GM23338 (cell line): ENCODE data around the gene FKBP10. TPM values are rescaled to one million over a fixed set of nuclear protein-coding genes. Genes with fewer than 3 reads are reported as not detected.

Experiments
- ATAC-seq: fragments of 200-7000 bp; cut with Tn5 transposase; 3 replicates; pipeline ENCODE4 v1.9.1; 2020
- DNase-seq: peaks from one replicate; pipeline ENCODE4 v3.0.0-alpha.2; 2015; ENCODE audit warnings: low spot score
- H2AFZ ChIP-seq: fragments of 200-600 bp; sonication (generic); 2 replicates; pipeline ENCODE4 v1.8.0; 2016; ENCODE audit warnings: antibody characterized with exemption, mild to moderate bottlenecking, moderate library complexity
- H3F3A ChIP-seq: fragments of 200-600 bp; sonication (generic); replicated peaks from 2 replicates; pipeline ENCODE4 v1.8.0; 2017; ENCODE audit warnings: antibody characterized with exemption, mixed run types, low read depth
- H3K27ac ChIP-seq: fragments of 200-600 bp; sonication (generic); 2 replicates; pipeline ENCODE4 v1.6.1; 2016; ENCODE audit warnings: low read depth
- H3K27me3 ChIP-seq: fragments of 200-600 bp; sonication (generic); 2 replicates; pipeline ENCODE4 v1.8.0; 2016; ENCODE audit warnings: mild to moderate bottlenecking, mixed run types, moderate library complexity; ENCODE audit not compliant: insufficient read depth
- H3K36me3 ChIP-seq: fragments of 200-600 bp; sonication (generic); 2 replicates; pipeline ENCODE4 v1.8.0; 2016; ENCODE audit warnings: mild to moderate bottlenecking; ENCODE audit not compliant: insufficient read depth
- H3K4me1 ChIP-seq: fragments of 200-600 bp; sonication (generic); 2 replicates; pipeline ENCODE4 v1.8.0; 2016; ENCODE audit warnings: mild to moderate bottlenecking, moderate library complexity; ENCODE audit not compliant: insufficient read depth
- H3K4me2 ChIP-seq: fragments of 200-600 bp; sonication (generic); 2 replicates; pipeline ENCODE4 v1.7.1; 2017; ENCODE audit warnings: mixed run types
- H3K4me3 ChIP-seq: fragments of 200-600 bp; sonication (generic); 2 replicates; pipeline ENCODE4 v1.6.1; 2016; ENCODE audit warnings: mixed run types
- H3K79me2 ChIP-seq: fragments of 200-600 bp; sonication (generic); replicated peaks from 2 replicates; pipeline ENCODE4 v1.8.0; 2017; ENCODE audit warnings: mild to moderate bottlenecking; ENCODE audit not compliant: insufficient read depth
- H3K9me2 ChIP-seq: fragments of 200-600 bp; sonication (generic); 2 replicates; pipeline ENCODE4 v1.8.0; 2017; ENCODE audit not compliant: insufficient read depth
- H4K20me1 ChIP-seq: fragments of 200-600 bp; sonication (generic); replicated peaks from 2 replicates; pipeline ENCODE4 v1.8.0; 2017; ENCODE audit warnings: mild to moderate bottlenecking; ENCODE audit not compliant: insufficient read depth
- H3K27ac Mint-ChIP-seq: 2 replicates; pipeline ENCODE4 v1.8.0; 2020; ENCODE audit warnings: inconsistent platforms, mild to moderate bottlenecking, moderate library complexity, mixed read lengths
- H3K27me3 Mint-ChIP-seq: 3 replicates; pipeline ENCODE4 v1.8.0; 2022; ENCODE audit warnings: low read depth, mild to moderate bottlenecking, moderate library complexity, mixed read lengths, inconsistent platforms; ENCODE audit not compliant: insufficient read depth, poor library complexity
- H3K36me3 Mint-ChIP-seq: 3 replicates; pipeline ENCODE4 v1.8.0; 2021; ENCODE audit warnings: low read depth, mild to moderate bottlenecking, inconsistent platforms, moderate library complexity, mixed read lengths
- H3K4me1 Mint-ChIP-seq: 3 replicates; pipeline ENCODE4 v1.8.0; 2020; ENCODE audit warnings: mild to moderate bottlenecking, inconsistent platforms, mixed read lengths
- H3K4me3 Mint-ChIP-seq: 3 replicates; pipeline ENCODE4 v1.8.0; 2021; ENCODE audit warnings: moderate library complexity, mild to moderate bottlenecking, inconsistent platforms, mixed read lengths
- H3K9me3 Mint-ChIP-seq: 3 replicates; pipeline ENCODE4 v1.8.0; 2020; ENCODE audit warnings: moderate library complexity, mild to moderate bottlenecking, inconsistent platforms, mixed read lengths
- CREB1 ChIP-seq: fragments of 250-450 bp; sonication (Bioruptor Pico); IDR thresholded peaks from 2 replicates; pipeline ENCODE4 v1.5.0; 2020; ENCODE audit warnings: low read depth, mild to moderate bottlenecking, moderate library complexity
- EZH2 ChIP-seq: fragments of 200-600 bp; sonication (generic); IDR thresholded peaks from one replicate; pipeline ENCODE4 v1.8.0; 2017; ENCODE audit warnings: antibody characterized with exemption, mild to moderate bottlenecking, low read depth; ENCODE audit not compliant: unreplicated experiment
- EZH2phosphoT487 ChIP-seq: fragments of 200-600 bp; sonication (generic); IDR thresholded peaks from one replicate; pipeline ENCODE4 v1.8.1; 2018; ENCODE audit warnings: antibody characterized with exemption; ENCODE audit not compliant: unreplicated experiment
- JUNB ChIP-seq: IDR thresholded peaks from one replicate; pipeline ENCODE4 v1.6.1; 2016; ENCODE audit warnings: antibody characterized with exemption; ENCODE audit not compliant: unreplicated experiment
- NANOG ChIP-seq: IDR thresholded peaks from 2 replicates; pipeline ENCODE4 v1.6.1; 2016; ENCODE audit warnings: antibody characterized with exemption, borderline replicate concordance
- POLR2AphosphoS5 ChIP-seq: IDR thresholded peaks from 2 replicates; pipeline ENCODE4 v1.6.1; 2016; ENCODE audit warnings: antibody characterized with exemption, low read depth
- STAT1 ChIP-seq: IDR thresholded peaks from one replicate; pipeline ENCODE4 v1.6.1; 2016; ENCODE audit warnings: antibody characterized with exemption; ENCODE audit not compliant: unreplicated experiment
- ZNF114 ChIP-seq: fragments of 250-450 bp; sonication (Bioruptor Pico); IDR thresholded peaks from 2 replicates; pipeline ENCODE4 v1.5.0; 2020; ENCODE audit warnings: mild to moderate bottlenecking, moderate library complexity
- ZNF331 ChIP-seq: fragments of 250-450 bp; sonication (Bioruptor Pico); IDR thresholded peaks from 2 replicates; pipeline ENCODE4 v1.5.0; 2020; ENCODE audit warnings: low read depth, mild to moderate bottlenecking, moderate library complexity
- polyA plus RNA-seq: library from polyadenylated mRNA; unstranded; fragments of >200 nt; fragmentation: Nextera tagmentation; extraction: Ambion mirVana; gene quantifications from 2 replicates; pipeline ENCODE4 v1.2.1, GENCODE V29; 2016
- total RNA-seq: library from RNA; depleted of rRNA; stranded (reverse); fragments of >200 nt; shearing (Covaris generic); gene quantifications from 2 replicates; pipeline ENCODE4 v1.2.3, GENCODE V29; 2014
- TF ChIP-seq, protein P1 (sequence below): IDR thresholded peaks from one replicate; pipeline ENCODE4 v1.6.1; 2018; ENCODE audit warnings: antibody characterized with exemption; ENCODE audit not compliant: unreplicated experiment
- TF ChIP-seq, protein P2 (sequence below): IDR thresholded peaks from 2 replicates; pipeline ENCODE4 v1.6.1; 2016; ENCODE audit warnings: antibody characterized with exemption
- TF ChIP-seq, protein P3 (sequence below), 2 experiments: fragments of 200-600 bp in 1 of 2; sonication (generic) in 1 of 2; conservative IDR thresholded peaks; 2 replicates each; pipeline versions ENCODE4 v1.5.1 to v1.6.1; 2016 to 2017; ENCODE audit warnings: antibody characterized with exemption in 2 of 2, low read depth in 2 of 2, mild to moderate bottlenecking in 2 of 2, moderate library complexity in 1 of 2

The FKBP10 gene
- total and polyA plus RNA-seq, 2 experiments from 2014 or later, result 26.2 to 151 TPM

- TF ChIP-seq, protein P1, sequence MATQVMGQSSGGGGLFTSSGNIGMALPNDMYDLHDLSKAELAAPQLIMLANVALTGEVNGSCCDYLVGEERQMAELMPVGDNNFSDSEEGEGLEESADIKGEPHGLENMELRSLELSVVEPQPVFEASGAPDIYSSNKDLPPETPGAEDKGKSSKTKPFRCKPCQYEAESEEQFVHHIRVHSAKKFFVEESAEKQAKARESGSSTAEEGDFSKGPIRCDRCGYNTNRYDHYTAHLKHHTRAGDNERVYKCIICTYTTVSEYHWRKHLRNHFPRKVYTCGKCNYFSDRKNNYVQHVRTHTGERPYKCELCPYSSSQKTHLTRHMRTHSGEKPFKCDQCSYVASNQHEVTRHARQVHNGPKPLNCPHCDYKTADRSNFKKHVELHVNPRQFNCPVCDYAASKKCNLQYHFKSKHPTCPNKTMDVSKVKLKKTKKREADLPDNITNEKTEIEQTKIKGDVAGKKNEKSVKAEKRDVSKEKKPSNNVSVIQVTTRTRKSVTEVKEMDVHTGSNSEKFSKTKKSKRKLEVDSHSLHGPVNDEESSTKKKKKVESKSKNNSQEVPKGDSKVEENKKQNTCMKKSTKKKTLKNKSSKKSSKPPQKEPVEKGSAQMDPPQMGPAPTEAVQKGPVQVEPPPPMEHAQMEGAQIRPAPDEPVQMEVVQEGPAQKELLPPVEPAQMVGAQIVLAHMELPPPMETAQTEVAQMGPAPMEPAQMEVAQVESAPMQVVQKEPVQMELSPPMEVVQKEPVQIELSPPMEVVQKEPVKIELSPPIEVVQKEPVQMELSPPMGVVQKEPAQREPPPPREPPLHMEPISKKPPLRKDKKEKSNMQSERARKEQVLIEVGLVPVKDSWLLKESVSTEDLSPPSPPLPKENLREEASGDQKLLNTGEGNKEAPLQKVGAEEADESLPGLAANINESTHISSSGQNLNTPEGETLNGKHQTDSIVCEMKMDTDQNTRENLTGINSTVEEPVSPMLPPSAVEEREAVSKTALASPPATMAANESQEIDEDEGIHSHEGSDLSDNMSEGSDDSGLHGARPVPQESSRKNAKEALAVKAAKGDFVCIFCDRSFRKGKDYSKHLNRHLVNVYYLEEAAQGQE, result no peak
- no peak for TF ChIP-seq EZH2phosphoT487
- TF ChIP-seq ZNF114, result no peak
- TF ChIP-seq JUNB, result no peak
- TF ChIP-seq, protein P2, sequence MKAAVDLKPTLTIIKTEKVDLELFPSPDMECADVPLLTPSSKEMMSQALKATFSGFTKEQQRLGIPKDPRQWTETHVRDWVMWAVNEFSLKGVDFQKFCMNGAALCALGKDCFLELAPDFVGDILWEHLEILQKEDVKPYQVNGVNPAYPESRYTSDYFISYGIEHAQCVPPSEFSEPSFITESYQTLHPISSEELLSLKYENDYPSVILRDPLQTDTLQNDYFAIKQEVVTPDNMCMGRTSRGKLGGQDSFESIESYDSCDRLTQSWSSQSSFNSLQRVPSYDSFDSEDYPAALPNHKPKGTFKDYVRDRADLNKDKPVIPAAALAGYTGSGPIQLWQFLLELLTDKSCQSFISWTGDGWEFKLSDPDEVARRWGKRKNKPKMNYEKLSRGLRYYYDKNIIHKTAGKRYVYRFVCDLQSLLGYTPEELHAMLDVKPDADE, result no peak
- TF ChIP-seq ZNF331 (CRISPR knock-in tag), result no peak
Measured at GRCh38 chr17:41766135-41766534, 46.7 kb upstream of the FKBP10 start (continued).

DNA sequence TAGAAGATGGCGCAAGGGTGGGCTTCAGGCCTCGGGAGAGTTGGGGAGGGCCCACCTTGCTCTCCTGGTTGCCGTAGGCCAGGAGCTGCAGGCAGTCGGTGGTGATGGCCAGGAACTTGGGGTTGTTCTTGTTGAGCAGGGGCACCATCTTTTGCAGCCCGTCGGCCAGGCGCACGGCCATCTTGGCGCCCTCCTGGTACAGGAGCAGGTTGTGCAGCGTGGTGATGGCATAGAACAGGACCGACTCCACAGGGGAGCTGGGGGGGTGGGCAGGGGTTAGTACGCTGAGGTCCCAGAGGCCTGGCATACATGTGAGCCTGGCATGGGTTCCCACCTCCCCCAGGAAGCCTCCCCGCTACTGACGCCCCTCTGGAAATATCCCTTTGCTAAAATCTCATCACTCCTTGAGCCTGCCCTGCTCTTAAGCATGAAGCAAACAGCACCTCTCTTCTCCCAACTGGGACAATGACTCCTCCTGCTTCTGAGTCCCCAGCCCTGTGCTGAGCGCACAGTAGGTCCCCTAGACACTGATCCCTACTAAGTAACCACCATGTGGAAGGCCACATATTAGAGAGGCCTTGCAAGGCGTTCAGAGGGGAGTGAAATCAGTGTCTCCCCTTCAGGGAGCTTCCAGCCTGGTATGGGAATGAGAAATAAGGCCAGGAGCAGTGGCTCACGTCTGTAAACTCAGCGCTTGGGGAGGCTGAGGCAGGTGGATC is 45.3 kb upstream of the FKBP10 start:
- H3K79me2 ChIP-seq, result peaks cover 2% of the 10 kb centered on the region; the same call in 1 of the 2 replicates
- DNase-seq (no peak), ATAC-seq (no peak)
- Mint-ChIP-seq H3K27me3 (peaks cover 6% of the 10 kb centered on the region), H3K27ac (no peak overlapping the region), H3K9me3 (no peaks in the 10 kb centered on the region), H3K36me3 (peaks cover 89% of the 10 kb centered on the region), H3K4me1 (peaks cover 10% of the 10 kb centered on the region), H3K4me3 (no peak overlapping the region)
- 0 out of 2 replicates have a peak, but pooled peaks cover 9% of the 10 kb centered on the region for H3F3A ChIP-seq
- no peak overlapping the region for H2AFZ ChIP-seq
- no peaks in the 10 kb centered on the region for H3K9me2 ChIP-seq
- no peaks in the 10 kb centered on the region for H4K20me1 ChIP-seq
- H3K4me1 ChIP-seq, result peaks cover 9% of the 10 kb centered on the region
- H3K27ac ChIP-seq, result no peak overlapping the region
- no peak overlapping the region for H3K4me2 ChIP-seq
- no peaks in the 10 kb centered on the region for H3K27me3 ChIP-seq
- peaks cover 27% of the 10 kb centered on the region for H3K36me3 ChIP-seq
- H3K4me3 ChIP-seq, result no peak overlapping the region
- no peak for TF ChIP-seq EZH2
- TF ChIP-seq, protein P1, result no peak
- TF ChIP-seq STAT1, result no peak
- no peak for TF ChIP-seq NANOG
- TF ChIP-seq ZNF331 (CRISPR knock-in tag), result no peak
- TF ChIP-seq, protein P3, sequence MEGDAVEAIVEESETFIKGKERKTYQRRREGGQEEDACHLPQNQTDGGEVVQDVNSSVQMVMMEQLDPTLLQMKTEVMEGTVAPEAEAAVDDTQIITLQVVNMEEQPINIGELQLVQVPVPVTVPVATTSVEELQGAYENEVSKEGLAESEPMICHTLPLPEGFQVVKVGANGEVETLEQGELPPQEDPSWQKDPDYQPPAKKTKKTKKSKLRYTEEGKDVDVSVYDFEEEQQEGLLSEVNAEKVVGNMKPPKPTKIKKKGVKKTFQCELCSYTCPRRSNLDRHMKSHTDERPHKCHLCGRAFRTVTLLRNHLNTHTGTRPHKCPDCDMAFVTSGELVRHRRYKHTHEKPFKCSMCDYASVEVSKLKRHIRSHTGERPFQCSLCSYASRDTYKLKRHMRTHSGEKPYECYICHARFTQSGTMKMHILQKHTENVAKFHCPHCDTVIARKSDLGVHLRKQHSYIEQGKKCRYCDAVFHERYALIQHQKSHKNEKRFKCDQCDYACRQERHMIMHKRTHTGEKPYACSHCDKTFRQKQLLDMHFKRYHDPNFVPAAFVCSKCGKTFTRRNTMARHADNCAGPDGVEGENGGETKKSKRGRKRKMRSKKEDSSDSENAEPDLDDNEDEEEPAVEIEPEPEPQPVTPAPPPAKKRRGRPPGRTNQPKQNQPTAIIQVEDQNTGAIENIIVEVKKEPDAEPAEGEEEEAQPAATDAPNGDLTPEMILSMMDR (conservative IDR thresholded peaks at IDR 0.05; ENCODE audit: low read depth in 2 of 2), result no peak
- no peak for TF ChIP-seq EZH2phosphoT487
- no peak for TF ChIP-seq CREB1
- TF ChIP-seq ZNF114, result no peak
- TF ChIP-seq, protein P2, result no peak
- no peak for TF ChIP-seq POLR2AphosphoS5
